CD8-positive, alpha-beta memory T cell (primary cell): ENCODE results near the gene ENTPD2. TPM values are rescaled to one million over a fixed set of nuclear protein-coding genes. Genes with fewer than 3 reads are reported as not detected.

ENCODE experiments used
- CTCF ChIA-PET: fragments of 350-600 bp; sonication (Branson Sonifier 250); formaldehyde crosslinking; loops from one replicate; lab custom pipeline; 2021; ENCODE audit warnings: antibody characterized with exemption; lab: Charles Lee
- POLR2A ChIA-PET: fragments of 350-600 bp; sonication (Branson Sonifier 250); formaldehyde crosslinking; loops from one replicate; lab custom pipeline; 2021; ENCODE audit warnings: antibody characterized with exemption; lab: Charles Lee
- DNase-seq, 5 donors: peaks; one replicate each; pipeline versions ENCODE4 v3.0.0 to v3.0.0-alpha.2; 2020 to 2022; ENCODE audit warnings: mixed read lengths in 1 of 5
- H3K27ac ChIP-seq: one replicate; pipeline ENCODE4 v1.7.0; 2013; ENCODE audit warnings: low read depth, mild to moderate bottlenecking, low read length, moderate library complexity
- H3K27me3 ChIP-seq: 2 replicates; pipeline ENCODE4 v1.7.0; 2013; ENCODE audit warnings: low read length, mild to moderate bottlenecking; ENCODE audit not compliant: insufficient read depth, poor library complexity, severe bottlenecking
- H3K36me3 ChIP-seq: 2 replicates; pipeline ENCODE4 v1.7.0; 2013; ENCODE audit warnings: mild to moderate bottlenecking, low read length, moderate library complexity; ENCODE audit not compliant: insufficient read depth
- H3K4me1 ChIP-seq: 2 replicates; pipeline ENCODE4 v1.7.0; 2013; ENCODE audit warnings: mild to moderate bottlenecking, low read length, moderate library complexity; ENCODE audit not compliant: insufficient read depth
- H3K4me3 ChIP-seq: 2 replicates; pipeline ENCODE4 v1.7.0; 2013; ENCODE audit warnings: mild to moderate bottlenecking, low read length
- H3K9me3 ChIP-seq: 2 replicates; pipeline ENCODE4 v1.7.0; 2013; ENCODE audit warnings: mild to moderate bottlenecking, low read length
- H3K27ac Mint-ChIP-seq, 8 donors: one replicate each; pipeline ENCODE4 v1.8.0; 2020 to 2021; ENCODE audit warnings: mixed read lengths in 8 of 8, mild to moderate bottlenecking in 6 of 8, inconsistent platforms in 3 of 8, moderate library complexity in 3 of 8
- H3K27me3 Mint-ChIP-seq, 2 donors: one replicate each; pipeline ENCODE4 v1.8.0; 2020 to 2021; ENCODE audit warnings: mixed read lengths in 2 of 2, mild to moderate bottlenecking in 1 of 2, moderate library complexity in 1 of 2
- H3K36me3 Mint-ChIP-seq, 3 donors: one replicate each; pipeline ENCODE4 v1.8.0; 2020 to 2021; ENCODE audit warnings: mixed read lengths in 3 of 3, inconsistent platforms in 1 of 3, mild to moderate bottlenecking in 1 of 3
- H3K4me1 Mint-ChIP-seq, 3 donors: one replicate each; pipeline ENCODE4 v1.8.0; 2020 to 2021; ENCODE audit warnings: mixed read lengths in 3 of 3, inconsistent platforms in 1 of 3, mild to moderate bottlenecking in 1 of 3
- H3K4me3 Mint-ChIP-seq, 7 donors: one replicate each; pipeline ENCODE4 v1.8.0; 2020 to 2021; ENCODE audit warnings: mixed read lengths in 7 of 7, mild to moderate bottlenecking in 6 of 7, moderate library complexity in 4 of 7, inconsistent platforms in 2 of 7
- H3K9me3 Mint-ChIP-seq, 5 donors: one replicate each; pipeline ENCODE4 v1.8.0; 2020 to 2022; ENCODE audit warnings: mixed read lengths in 5 of 5, mild to moderate bottlenecking in 3 of 5, moderate library complexity in 2 of 5, inconsistent platforms in 1 of 5
- polyA plus RNA-seq: library from polyadenylated mRNA; unstranded; fragments of 300-500 nt; fragmentation: Illumina TruSeq; gene quantifications from one replicate; pipeline ENCODE4 v1.2.3, GENCODE V29; 2021
- total RNA-seq, 2 experiments: library from RNA; stranded (reverse); gene quantifications; one replicate each; pipeline ENCODE4 v1.2.3, GENCODE V29; 2021

Gene ENTPD2
- total and polyA plus RNA-seq, 3 experiments from 2014 or later, result not detected

DNA sequence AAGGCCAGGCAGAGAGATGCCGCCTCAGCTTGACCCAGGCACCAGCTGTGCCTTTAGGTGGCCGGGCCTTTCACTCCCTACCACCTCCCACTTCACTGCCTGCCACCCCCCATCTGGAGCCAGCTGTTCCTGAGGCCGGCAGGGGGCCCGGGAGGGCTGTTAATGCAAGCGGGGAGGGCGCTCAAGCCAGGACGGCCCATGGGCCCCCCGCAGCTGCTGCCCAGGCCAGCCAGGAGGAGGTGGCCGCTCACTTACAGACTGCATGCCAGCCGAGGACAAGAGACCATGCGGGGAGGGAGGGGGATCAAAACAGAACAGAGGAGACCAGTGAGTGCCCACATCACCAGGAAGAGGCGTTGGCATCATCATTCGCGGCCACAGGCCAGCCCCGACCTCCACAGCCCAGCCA lies 30.3 kb downstream of the ENTPD2 start:
- Mint-ChIP-seq H3K27ac (peak overlapping the region in 1 of 8 donors; percentile 60), H3K27me3 (no peaks in the 10 kb centered on the region), H3K4me1 (peaks cover 15 to 36% (median 15%) of the 10 kb centered on the region in 3 donors), H3K4me3 (no peak overlapping the region), H3K9me3 (no peaks in the 10 kb centered on the region), H3K36me3 (peaks cover 0 to 14% (median 3%) of the 10 kb centered on the region in 3 donors)
- ChIA-PET CTCF (interaction anchor here (5.7 kb wide), 1 partner anchor 12 kb away, joined by 34 read pairs; no protein-coding TSS in a partner anchor), POLR2A (no interaction called here)
- H3K4me3 ChIP-seq, result no peak overlapping the region
- H3K36me3 ChIP-seq, result no peaks in the 10 kb centered on the region
- H3K27ac ChIP-seq, result no peak overlapping the region
- no peaks in the 10 kb centered on the region for H3K27me3 ChIP-seq
- no peaks in the 10 kb centered on the region for H3K9me3 ChIP-seq
- DNase-seq, result no peak
- H3K4me1 ChIP-seq, result peaks cover 15% of the 10 kb centered on the region

- Histone ChIP-seq H3K36me3 (no peaks in the 10 kb centered on the region), H3K27ac (no peak overlapping the region), H3K27me3 (no peaks in the 10 kb centered on the region), H3K4me1 (peaks cover 15% of the 10 kb centered on the region), H3K4me3 (no peak overlapping the region), H3K9me3 (no peaks in the 10 kb centered on the region)
- Mint-ChIP-seq H3K9me3 (no peaks in the 10 kb centered on the region), H3K4me3 (peak overlapping the region in 1 of 7 donors; percentile 68), H3K4me1 (peaks cover 15 to 36% (median 15%) of the 10 kb centered on the region in 3 donors), H3K27me3 (no peaks in the 10 kb centered on the region), H3K36me3 (peaks cover 0 to 14% (median 3%) of the 10 kb centered on the region in 3 donors), H3K27ac (peak overlapping the region in 1 of 8 donors; percentile 50)
- ChIA-PET POLR2A (no interaction called here), CTCF (interaction anchor here (5.7 kb wide), 1 partner anchor 12 kb away, joined by 34 read pairs; no protein-coding TSS in a partner anchor)
- no peak for DNase-seq
These were observed 30.7 kb downstream of the ENTPD2 start for GRCh38 chr9:137023157-137023556.

DNA sequence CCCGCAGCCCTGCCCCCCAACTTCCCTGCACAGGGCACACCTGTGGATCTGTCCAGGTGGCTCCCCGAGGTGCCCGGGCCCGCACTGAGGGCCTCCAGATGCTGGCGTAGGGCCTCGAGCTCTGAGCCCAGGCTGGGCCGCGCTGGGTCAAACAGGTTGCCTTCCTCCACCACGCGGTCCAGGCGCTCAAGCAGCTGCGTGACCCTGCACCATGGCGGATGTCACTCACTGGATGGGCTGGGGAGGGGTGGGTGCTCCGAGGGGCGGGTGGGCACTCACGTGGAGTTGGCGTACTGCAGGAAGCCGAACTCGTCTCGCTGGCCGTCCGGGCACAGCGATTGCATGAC lies 31.2 kb downstream of the ENTPD2 start:
- Mint-ChIP-seq H3K9me3 (no peaks in the 10 kb centered on the region), H3K27ac (peak overlapping the region in 1 of 8 donors; percentile 50), H3K36me3 (peaks cover 0 to 18% (median 3%) of the 10 kb centered on the region in 3 donors), H3K4me3 (peak overlapping the region in 1 of 7 donors; percentile 68), H3K4me1 (peaks cover 15 to 36% (median 15%) of the 10 kb centered on the region in 3 donors), H3K27me3 (no peaks in the 10 kb centered on the region)
- Histone ChIP-seq H3K4me3 (no peak overlapping the region), H3K36me3 (no peaks in the 10 kb centered on the region), H3K9me3 (no peaks in the 10 kb centered on the region), H3K4me1 (peaks cover 15% of the 10 kb centered on the region), H3K27me3 (no peaks in the 10 kb centered on the region), H3K27ac (no peak overlapping the region)
- ChIA-PET POLR2A (no interaction called here), CTCF (interaction anchor here (1.1 to 5.7 kb wide), 2 partner anchors 13 to 27 kb away, joined by 3 to 34 read pairs; partner anchors contain the start of gene CLIC3)
- no peak for DNase-seq

- H3K4me3 Mint-ChIP-seq, result peak overlapping the region in 1 of 7 donors; percentile 53
- H3K9me3 Mint-ChIP-seq, result no peaks in the 10 kb centered on the region
- H3K27ac ChIP-seq, result no peak overlapping the region
- H3K9me3 ChIP-seq, result no peaks in the 10 kb centered on the region
- no peaks in the 10 kb centered on the region for H3K36me3 ChIP-seq
- H3K4me1 ChIP-seq, result peaks cover 10% of the 10 kb centered on the region
- peak in 4 of 5 donors; percentile 65 to 82 (median 74) for DNase-seq
- peak overlapping the region in 7 of 8 donors; percentile 28 to 93 (median 55) for H3K27ac Mint-ChIP-seq
- no peaks in the 10 kb centered on the region for H3K27me3 Mint-ChIP-seq
- ChIA-PET POLR2A (no interaction called here), CTCF (interaction anchor here (1.1 to 5.7 kb wide), 3 partner anchors 7 to 26 kb away, joined by 3 to 34 read pairs (median 4); partner anchors contain the start of gene CLIC3)
- no peaks in the 10 kb centered on the region for H3K27me3 ChIP-seq
- H3K36me3 Mint-ChIP-seq, result peaks cover 0 to 20% (median 3%) of the 10 kb centered on the region in 3 donors
- peaks cover 12 to 32% (median 12%) of the 10 kb centered on the region in 3 donors for H3K4me1 Mint-ChIP-seq
- H3K4me3 ChIP-seq, result no peak overlapping the region
These were observed 31.7 kb downstream of the ENTPD2 start for GRCh38 chr9:137021979-137022661.

DNA sequence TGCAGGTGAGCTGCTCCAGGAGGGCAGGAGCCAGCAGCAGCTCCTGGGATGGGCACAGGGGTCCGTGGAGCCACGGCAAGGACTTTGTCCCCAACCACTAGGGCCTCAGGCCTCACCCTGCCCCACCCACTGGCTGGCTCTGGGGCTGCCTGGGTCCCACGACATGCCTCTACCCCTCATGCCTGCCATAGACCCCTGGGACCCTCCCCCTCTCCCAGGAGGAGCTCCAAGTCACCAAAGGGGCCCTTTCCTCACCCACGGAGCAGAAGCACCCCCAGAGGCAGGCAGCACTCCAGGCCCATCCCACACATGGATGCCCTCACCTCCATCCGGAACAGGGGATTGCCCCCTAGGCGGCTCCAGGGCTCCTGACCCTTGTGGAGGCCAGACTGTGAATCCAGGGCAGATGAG lies 32.3 kb downstream of the ENTPD2 start:
- ChIA-PET CTCF (interaction anchor here (0.8 to 5.7 kb wide), 6 partner anchors 8 to 46 kb away, joined by 3 to 34 read pairs (median 4); partner anchors contain the start of gene CLIC3), POLR2A (interaction anchor here (0.6 kb wide), 1 partner anchor 13 kb away, joined by 3 read pairs; no protein-coding TSS in a partner anchor)
- Histone ChIP-seq H3K27ac (no peak overlapping the region), H3K4me3 (no peak overlapping the region), H3K36me3 (no peaks in the 10 kb centered on the region), H3K27me3 (no peaks in the 10 kb centered on the region), H3K4me1 (peaks cover 5% of the 10 kb centered on the region), H3K9me3 (no peaks in the 10 kb centered on the region)
- Mint-ChIP-seq H3K27ac (peak overlapping the region in 3 of 8 donors; percentile 28 to 63 (median 43)), H3K36me3 (peaks cover 0 to 25% (median 3%) of the 10 kb centered on the region in 3 donors), H3K9me3 (no peaks in the 10 kb centered on the region), H3K27me3 (no peaks in the 10 kb centered on the region), H3K4me3 (peak overlapping the region in 1 of 7 donors; percentile 53), H3K4me1 (peaks cover 8 to 27% (median 8%) of the 10 kb centered on the region in 3 donors)
- no peak for DNase-seq

DNA sequence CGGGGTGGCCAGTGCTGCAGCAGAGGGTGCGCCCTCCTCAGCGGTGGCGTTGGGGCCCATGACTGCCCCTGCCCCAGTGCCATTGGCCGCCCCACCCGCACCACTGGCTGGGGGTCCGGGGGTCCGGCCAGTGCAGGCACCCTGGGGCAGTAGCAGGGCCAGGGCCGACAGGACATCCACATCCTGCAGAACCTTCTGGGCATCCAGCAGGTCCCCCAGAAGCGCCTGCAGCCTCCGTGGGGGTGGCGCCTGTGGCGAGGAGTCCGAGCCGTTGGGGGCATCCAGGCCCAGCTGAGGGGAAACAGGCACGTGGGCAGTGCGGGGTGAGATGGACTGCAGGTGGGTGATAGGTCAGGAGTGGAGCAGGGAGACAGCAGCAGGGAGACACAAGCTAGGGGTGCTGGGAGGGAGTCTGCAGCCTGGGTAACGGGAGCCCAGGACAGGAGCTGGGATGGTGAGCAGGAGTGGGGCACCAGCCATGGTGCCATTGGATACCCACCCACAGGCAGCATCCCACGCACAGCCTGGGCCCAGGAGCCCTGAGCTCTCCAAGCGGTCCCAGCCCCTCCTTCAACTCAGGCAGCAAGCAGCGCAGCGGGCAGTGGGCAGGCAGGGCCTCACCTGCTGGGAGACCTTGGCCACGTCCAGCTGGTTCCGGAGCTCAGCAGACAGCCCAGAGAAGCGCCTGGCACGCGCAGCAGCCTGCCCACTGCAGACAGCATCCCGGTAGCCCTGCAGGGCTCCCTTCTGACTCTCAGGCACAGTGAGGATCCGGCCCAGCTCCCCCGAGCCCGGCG lies 32.9 kb downstream of the ENTPD2 start:
- CTCF ChIA-PET, result interaction anchor here (0.8 to 5.7 kb wide), 5 partner anchors 8 to 47 kb away, joined by 4 to 34 read pairs (median 5); partner anchors contain the start of gene CLIC3
- POLR2A ChIA-PET, result interaction anchor here (0.6 kb wide), 2 partner anchors 14 to 22 kb away, joined by 3 read pairs; no protein-coding TSS in a partner anchor
- no peak overlapping the region for H3K27ac ChIP-seq

DNA sequence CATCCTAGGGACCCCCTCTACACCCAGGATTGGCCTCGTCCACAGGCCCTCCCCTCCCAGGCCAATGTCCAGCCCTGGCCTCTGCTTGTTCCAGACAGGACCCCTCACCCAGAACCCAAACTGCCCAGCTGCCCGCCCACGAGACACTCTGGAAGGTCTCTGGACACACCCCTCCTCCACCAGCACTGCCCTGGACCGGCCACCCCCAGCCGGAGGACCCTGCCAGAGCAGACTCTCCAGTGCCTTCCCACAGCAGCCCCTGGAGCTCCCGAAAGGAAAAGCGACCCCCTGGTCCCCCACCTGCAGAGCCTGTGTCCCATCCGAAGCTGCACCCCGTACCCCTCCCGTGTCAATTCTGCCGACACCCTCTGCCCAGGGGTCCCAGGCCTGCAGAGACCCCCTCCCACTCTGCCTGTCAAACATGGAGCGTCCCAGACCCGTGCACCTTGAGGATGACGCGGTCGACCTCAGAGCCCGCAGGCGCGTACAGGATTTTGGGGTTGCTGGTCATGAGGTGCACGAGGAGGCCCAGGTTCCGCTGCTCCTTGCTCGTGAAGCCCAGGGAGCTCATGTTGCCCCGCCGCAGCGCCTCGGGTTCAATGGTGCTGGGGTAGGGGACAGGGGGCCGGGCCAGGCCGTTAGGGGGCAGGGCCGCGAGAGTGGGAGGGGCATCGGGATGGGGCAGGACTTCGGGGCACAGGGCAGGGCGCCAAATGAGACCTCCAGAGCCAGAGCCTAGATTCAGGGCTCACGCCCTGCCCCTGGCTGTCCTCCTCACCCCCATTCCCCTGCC lies 33.8 kb downstream of the ENTPD2 start:
- Histone ChIP-seq H3K27ac (no peak overlapping the region), H3K9me3 (no peaks in the 10 kb centered on the region), H3K4me1 (no peaks in the 10 kb centered on the region), H3K4me3 (no peak overlapping the region), H3K36me3 (no peaks in the 10 kb centered on the region), H3K27me3 (no peaks in the 10 kb centered on the region)
- Mint-ChIP-seq H3K4me3 (peak overlapping the region in 1 of 7 donors; percentile 59), H3K36me3 (peaks cover 0 to 34% (median 3%) of the 10 kb centered on the region in 3 donors), H3K4me1 (peaks cover 2 to 18% (median 5%) of the 10 kb centered on the region in 3 donors), H3K27ac (peak overlapping the region in 1 of 8 donors; percentile 43), H3K9me3 (no peaks in the 10 kb centered on the region), H3K27me3 (no peaks in the 10 kb centered on the region)
- ChIA-PET POLR2A (interaction anchor here (0.6 kb wide), 1 partner anchor 21 kb away, joined by 3 read pairs; no protein-coding TSS in a partner anchor), CTCF (interaction anchor here (0.7 to 5.7 kb wide), 4 partner anchors 9 to 72 kb away, joined by 3 to 34 read pairs (median 6); no protein-coding TSS in a partner anchor)
- DNase-seq, result no peak

More for the DNA sequence above, 32.9 kb downstream of the ENTPD2 start:
- Mint-ChIP-seq H3K4me1 (peaks cover 5 to 21% (median 5%) of the 10 kb centered on the region in 3 donors), H3K4me3 (no peak overlapping the region), H3K27ac (peak overlapping the region in 1 of 8 donors; percentile 78), H3K9me3 (no peaks in the 10 kb centered on the region), H3K36me3 (peaks cover 0 to 29% (median 3%) of the 10 kb centered on the region in 3 donors), H3K27me3 (no peaks in the 10 kb centered on the region)
- Histone ChIP-seq H3K4me3 (no peak overlapping the region), H3K27me3 (no peaks in the 10 kb centered on the region), H3K4me1 (no peaks in the 10 kb centered on the region), H3K9me3 (no peaks in the 10 kb centered on the region), H3K36me3 (no peaks in the 10 kb centered on the region)
- DNase-seq, result no peak
